Progenitor cell of endocrine pancreas (in vitro differentiated cells): ENCODE measurements around the gene KCNT1. TPM values are rescaled to one million over a fixed set of nuclear protein-coding genes. Genes with fewer than 3 reads are reported as not detected.

Experiments
- DNase-seq: peaks from one replicate; pipeline ENCODE4 v3.0.0; 2021; ENCODE audit warnings: low spot score; ENCODE audit not compliant: unreplicated experiment
- H3K27ac Mint-ChIP-seq: 2 replicates; pipeline ENCODE4 v1.8.0; 2021; ENCODE audit warnings: mild to moderate bottlenecking, moderate library complexity, mixed read lengths
- H3K27me3 Mint-ChIP-seq: 2 replicates; pipeline ENCODE4 v1.8.0; 2021; ENCODE audit warnings: mixed read lengths
- H3K36me3 Mint-ChIP-seq: 2 replicates; pipeline ENCODE4 v1.8.0; 2022; ENCODE audit warnings: mixed read lengths; ENCODE audit not compliant: insufficient read depth
- H3K4me1 Mint-ChIP-seq: 2 replicates; pipeline ENCODE4 v1.8.0; 2021; ENCODE audit warnings: low read depth, mixed read lengths
- H3K4me3 Mint-ChIP-seq: 2 replicates; pipeline ENCODE4 v1.8.0; 2021; ENCODE audit warnings: low read depth, mild to moderate bottlenecking, moderate library complexity, mixed read lengths
- H3K9me3 Mint-ChIP-seq: 2 replicates; pipeline ENCODE4 v1.8.0; 2021; ENCODE audit warnings: low read depth, mixed read lengths
- total RNA-seq: library from RNA; stranded (reverse); gene quantifications from 2 replicates; pipeline ENCODE4 v1.2.1, GENCODE V29; 2021
- TF ChIP-seq, protein P1 (sequence below): fragments of 200-600 bp; sonication (generic); IDR thresholded peaks from one replicate; pipeline ENCODE4 v1.5.0; 2021; ENCODE audit warnings: antibody characterized with exemption, mild to moderate bottlenecking; ENCODE audit not compliant: unreplicated experiment

Gene KCNT1
- total RNA-seq, 1 donor from 2014 or later, result not detected

DNA sequence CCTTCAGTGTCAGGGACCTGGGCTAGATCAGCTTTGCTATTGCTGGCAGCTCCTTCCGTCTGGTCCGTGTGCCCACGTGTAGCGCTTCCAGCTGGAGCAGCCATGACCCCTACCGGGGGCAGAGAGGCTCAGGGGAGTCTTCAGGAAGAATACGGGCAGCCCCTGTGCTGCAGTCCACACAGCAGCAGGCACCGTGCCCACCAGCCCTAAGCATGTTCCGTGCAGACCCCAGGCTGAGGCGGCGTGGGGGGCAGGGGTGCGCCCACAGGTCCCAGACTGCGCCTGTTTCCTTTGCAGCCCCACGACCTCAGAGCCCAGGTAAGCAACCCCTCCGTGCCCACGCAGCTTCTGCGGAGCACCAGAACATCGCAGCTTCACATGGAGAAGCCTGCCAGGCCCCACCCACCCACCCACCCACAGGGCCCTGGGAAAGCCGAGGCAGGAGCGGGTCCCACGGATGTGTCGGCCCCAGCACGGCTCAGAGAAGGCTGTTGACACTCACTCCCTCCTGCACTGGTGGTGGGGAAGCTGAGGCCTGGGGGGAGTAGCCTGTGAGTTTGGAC lies 83.1 kb downstream of the KCNT1 start:
- no peaks in the 10 kb centered on the region for H3K4me1 Mint-ChIP-seq
- peaks cover 7% of the 10 kb centered on the region for H3K27me3 Mint-ChIP-seq
- DNase-seq, result no peak

DNA sequence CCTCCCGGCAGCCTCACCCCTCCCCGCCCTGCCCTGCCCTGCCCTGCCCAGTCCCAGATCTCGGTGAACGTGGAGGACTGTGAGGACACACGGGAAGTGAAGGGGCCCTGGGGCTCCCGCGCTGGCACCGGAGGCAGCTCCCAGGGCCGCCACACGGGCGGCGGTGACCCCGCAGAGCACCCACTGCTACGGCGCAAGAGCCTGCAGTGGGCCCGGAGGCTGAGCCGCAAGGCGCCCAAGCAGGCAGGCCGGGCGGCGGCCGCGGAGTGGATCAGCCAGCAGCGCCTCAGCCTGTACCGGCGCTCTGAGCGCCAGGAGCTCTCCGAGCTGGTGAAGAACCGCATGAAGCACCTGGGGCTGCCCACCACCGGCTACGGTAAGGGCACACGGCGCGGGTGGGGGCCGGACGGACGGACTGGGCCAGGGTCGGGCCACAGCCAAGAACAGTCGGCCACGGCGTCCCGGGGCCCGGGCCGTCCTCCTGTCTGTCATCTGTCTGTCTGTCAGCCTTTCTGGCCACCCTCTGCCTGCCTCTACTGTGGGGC lies 84.2 kb downstream of the KCNT1 start:
- Mint-ChIP-seq H3K9me3 (no peaks in the 10 kb centered on the region), H3K27me3 (peaks cover 7% of the 10 kb centered on the region), H3K4me1 (no peaks in the 10 kb centered on the region), H3K36me3 (no peaks in the 10 kb centered on the region), H3K4me3 (no peak overlapping the region), H3K27ac (no peak overlapping the region)
- TF ChIP-seq, protein P1, sequence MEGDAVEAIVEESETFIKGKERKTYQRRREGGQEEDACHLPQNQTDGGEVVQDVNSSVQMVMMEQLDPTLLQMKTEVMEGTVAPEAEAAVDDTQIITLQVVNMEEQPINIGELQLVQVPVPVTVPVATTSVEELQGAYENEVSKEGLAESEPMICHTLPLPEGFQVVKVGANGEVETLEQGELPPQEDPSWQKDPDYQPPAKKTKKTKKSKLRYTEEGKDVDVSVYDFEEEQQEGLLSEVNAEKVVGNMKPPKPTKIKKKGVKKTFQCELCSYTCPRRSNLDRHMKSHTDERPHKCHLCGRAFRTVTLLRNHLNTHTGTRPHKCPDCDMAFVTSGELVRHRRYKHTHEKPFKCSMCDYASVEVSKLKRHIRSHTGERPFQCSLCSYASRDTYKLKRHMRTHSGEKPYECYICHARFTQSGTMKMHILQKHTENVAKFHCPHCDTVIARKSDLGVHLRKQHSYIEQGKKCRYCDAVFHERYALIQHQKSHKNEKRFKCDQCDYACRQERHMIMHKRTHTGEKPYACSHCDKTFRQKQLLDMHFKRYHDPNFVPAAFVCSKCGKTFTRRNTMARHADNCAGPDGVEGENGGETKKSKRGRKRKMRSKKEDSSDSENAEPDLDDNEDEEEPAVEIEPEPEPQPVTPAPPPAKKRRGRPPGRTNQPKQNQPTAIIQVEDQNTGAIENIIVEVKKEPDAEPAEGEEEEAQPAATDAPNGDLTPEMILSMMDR, result no peak
- no peak for DNase-seq

More for the DNA sequence above, 83.1 kb downstream of the KCNT1 start:
- no peak overlapping the region for H3K27ac Mint-ChIP-seq
- TF ChIP-seq, protein P1, result no peak
- no peaks in the 10 kb centered on the region for H3K9me3 Mint-ChIP-seq
- no peak overlapping the region for H3K4me3 Mint-ChIP-seq
- H3K36me3 Mint-ChIP-seq, result no peaks in the 10 kb centered on the region

DNA sequence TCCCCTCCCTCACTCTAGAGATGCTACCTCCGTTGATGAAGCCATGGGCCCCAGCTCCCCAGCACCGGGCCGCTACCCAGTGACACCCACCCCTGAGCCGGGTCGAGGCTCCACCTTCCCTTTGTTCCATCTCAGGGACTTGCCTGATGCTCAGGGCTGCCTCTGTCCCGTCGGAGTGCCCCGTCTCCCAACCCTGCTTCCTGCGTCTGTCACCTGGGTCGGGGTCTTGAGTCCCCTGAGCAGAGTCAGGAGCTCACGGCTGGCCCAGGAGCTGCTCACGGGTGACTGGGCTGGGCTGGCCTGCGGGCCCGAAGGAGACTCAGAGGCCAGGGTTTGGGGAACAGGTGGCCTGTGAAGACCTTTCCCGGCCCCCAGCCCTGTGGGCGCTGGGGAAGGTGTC lies 85.3 kb downstream of the KCNT1 start:
- Mint-ChIP-seq H3K27me3 (peaks cover 6% of the 10 kb centered on the region), H3K27ac (no peak overlapping the region), H3K4me3 (no peak overlapping the region), H3K4me1 (no peaks in the 10 kb centered on the region), H3K9me3 (no peaks in the 10 kb centered on the region), H3K36me3 (no peaks in the 10 kb centered on the region)
- no peak for DNase-seq
- TF ChIP-seq, protein P1, result no peak

DNA sequence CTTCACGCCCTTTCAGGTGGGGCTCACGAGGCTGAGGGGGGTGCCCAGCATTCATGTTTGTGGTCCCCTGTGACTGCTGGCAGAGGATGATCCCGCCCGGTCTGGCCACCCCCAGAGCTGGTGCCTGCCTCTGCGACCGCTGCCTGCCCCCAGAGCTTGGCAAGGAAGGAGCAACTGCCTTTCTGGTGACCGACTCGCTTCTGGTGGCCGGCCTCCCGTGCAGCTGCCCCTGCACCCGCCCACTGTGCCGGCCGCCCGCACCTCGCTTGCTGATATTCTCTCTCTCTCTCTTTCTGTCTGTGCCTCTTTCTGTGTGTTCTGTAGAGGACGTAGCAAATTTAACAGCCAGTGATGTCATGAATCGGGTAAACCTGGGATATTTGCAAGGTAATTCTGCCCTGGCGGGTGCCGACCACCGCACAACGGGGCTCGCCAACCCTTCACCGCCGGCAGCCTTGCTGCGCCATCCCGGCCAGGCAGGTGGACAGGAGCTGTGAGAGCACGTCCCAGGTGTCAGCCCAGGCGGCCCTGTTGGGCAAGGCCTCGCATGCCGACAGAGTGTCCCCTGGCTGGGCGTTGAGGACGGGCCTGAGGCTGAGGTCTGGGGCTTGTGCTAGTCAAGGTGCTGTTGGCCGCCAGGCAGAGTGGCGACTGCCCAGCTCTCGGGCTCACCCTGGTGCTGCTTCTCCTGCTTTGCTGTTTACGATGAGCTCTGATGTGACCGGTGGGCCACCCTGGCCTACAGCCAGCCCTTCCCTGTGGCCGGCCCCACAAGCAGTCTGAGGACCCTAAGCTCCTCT lies 86.0 kb downstream of the KCNT1 start:
- DNase-seq, result no peak
- TF ChIP-seq, protein P1, result no peak
- Mint-ChIP-seq H3K27ac (no peak overlapping the region), H3K4me3 (no peak overlapping the region), H3K4me1 (no peaks in the 10 kb centered on the region), H3K36me3 (no peaks in the 10 kb centered on the region), H3K27me3 (peaks cover under 1% of the 10 kb centered on the region), H3K9me3 (no peaks in the 10 kb centered on the region)

DNA sequence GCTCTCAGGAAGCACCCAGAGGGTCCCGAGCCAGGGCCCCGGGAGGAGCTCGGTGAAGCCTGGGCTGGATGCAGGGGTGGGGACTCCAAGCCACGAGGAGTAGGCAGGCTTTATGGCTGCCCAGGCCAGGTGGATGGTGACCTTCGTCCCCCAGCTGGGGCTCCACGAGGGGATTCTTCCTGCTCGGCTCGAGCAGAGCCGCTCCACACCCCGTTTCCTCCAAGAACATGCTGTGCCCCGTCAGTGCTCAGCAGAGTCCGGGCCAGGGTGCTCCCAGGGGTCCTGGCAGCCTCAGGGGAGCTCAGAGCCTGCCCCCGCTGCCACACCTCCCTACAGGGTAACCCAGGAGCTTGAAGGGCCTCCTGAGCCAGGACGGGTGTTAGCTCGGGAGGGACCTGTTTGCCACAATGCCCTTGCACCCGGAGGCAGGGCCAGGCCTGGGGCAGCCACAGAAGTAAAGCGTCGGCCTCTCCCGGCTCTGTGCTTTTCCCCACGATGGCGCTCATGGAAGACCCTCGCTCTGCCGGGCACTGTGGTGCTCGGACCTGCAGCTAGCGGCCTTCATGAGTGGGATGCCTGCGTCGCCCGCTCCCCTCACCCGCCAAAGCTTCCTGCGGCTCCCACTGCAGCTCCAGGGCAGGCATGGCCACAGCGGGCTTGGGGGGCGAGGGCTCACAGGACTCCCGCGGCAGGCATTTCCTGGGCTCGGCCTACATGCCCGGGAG lies 86.8 kb downstream of the KCNT1 start:
- TF ChIP-seq, protein P1, result no peak
- no peak overlapping the region for H3K4me3 Mint-ChIP-seq
- no peaks in the 10 kb centered on the region for H3K9me3 Mint-ChIP-seq
- no peaks in the 10 kb centered on the region for H3K4me1 Mint-ChIP-seq
- no peaks in the 10 kb centered on the region for H3K36me3 Mint-ChIP-seq
- H3K27ac Mint-ChIP-seq, result no peak overlapping the region
- no peaks in the 10 kb centered on the region for H3K27me3 Mint-ChIP-seq
- DNase-seq, result no peak
